ENCODE data around the gene ERC2.

The ERC2 gene

DNA sequence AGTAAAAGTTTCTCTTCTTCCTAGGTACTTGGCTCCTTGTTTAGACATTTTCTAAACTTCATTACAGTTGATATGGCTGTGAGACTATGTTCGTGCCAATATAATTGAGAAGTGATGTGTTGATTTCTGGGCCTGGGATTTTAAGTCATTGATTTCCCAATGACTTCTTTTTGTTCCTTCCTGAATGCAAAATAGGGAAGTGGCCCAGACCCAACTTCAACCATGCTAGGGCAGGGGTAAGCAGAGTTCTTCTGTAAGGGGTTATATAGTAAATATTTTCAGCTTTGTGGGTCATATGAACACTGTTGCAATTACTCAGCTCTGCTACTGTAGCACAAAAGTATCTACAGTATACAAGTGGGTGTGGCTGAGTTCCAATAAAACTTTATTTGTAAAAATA is 661.1 kb downstream of the ERC2 start:
- DNase-seq, result no peak

DNA sequence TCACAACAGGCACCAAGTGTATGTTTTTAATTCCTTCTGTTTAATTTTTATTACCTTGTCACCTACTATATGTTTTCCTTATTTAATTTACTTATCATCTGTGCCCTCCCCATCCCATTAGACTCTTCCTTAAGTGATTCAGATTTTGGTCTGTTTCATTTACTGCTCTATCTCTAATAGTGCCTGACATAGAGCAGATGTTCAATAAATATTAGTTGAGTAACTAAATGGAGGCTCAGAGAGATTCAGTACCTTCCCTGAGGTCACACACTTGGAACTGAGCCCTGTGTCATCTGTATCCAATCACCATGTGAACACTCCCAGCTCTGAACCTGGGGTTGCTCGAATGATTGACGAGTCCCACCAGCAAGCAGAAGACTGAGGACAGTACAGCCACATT is 663.1 kb downstream of the ERC2 start:
- no peak for DNase-seq

DNA sequence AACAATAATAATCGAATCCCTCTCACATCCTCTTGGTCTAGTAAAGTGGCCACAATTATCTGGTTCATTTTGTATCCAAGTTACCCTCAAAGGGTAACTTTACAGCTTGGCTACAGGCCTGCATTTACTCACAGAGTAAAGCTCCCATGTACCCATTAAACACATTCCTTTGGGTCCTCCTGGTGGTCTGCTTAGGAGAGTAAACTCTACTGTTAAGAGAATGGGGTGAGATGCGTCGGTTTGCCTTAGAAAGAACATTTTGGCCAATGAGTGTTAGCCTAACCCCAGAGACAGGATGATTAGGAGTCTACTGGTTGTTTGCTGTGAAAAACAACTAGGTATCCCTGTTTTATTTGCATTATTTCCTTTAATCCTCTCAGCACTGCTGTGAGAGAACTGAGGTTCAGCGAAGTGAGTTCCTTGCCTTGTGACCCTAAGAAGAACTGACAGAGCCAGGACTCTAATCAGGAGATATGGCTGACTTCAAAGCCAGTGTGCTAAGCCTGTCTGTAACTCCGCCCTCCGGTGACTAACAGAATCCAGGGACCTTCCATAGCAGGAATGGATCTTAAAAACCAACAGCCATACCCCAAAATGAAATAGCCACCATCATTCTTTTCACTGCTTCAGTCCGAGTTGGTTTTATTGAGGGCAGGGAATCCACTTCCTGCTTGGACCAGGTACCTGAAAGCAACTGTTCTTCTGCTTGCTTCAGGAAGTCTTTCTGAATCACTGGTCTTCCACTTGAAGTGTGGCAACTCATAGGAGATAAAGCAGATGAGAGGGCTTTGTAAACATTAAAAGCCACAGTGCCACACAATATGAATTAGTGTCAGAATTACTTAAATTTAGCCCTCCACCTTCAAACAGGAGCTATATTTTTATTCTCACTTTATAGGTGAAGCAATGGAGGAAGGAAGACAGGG is 663.8 kb downstream of the ERC2 start:
- DNase-seq, result no peak

DNA sequence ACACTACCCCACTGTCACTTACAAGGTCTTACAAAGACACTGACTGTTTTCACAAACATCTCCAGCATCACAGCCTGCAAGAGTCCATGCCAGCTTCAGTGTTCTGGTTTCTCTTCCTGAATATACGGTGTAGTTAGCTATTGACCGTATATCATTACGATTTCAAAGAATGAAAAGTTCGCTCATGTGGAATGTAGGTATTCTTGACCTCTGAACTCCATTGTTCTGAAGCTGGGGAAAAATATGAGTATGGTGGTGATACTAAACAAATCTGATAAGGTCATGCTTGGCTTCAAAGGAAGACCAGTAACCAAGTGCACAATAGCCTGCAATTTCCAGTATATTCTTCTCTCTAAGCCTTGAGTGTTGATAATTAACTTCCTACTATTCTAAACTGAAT is 665.5 kb downstream of the ERC2 start:
- no peak for DNase-seq

DNA sequence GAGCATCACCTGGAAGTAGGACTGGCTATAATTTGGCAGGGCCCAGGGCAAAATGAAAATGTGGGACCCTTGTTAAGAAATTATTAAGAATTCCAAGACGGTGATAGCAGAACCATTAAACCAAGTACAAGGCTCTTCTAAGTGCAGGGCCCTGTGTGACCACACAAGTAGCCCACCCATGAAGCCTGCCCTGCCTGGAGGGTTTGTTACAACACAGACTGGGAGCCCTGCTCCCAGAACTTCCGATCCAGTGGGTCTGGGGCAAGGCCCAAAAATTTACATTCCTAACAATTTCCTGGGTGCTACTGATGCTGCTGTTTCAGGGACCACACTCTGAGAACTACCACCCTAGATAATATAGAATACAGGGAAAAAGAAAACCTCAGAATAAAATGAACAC is 666.6 kb downstream of the ERC2 start:
- no peak for DNase-seq

DNA sequence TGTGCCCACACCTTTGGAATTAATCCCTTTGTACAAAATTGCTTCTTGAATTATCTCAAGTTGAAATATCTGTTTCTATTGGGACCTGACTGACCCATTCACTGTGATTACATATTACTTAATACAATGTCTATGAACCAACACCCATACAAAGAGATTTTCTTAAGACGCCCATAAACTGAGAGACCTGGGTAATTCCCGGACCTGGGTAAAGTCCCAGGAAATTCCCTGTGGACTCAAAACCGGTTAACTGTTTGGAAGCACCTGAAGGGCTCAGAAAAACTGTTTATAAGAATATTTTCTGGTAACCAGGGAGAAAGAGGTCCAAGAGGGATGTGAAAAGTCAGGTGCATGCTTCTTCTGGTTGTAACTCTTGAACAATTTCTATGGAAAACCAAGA is 667.2 kb downstream of the ERC2 start:
- no peak for DNase-seq

DNA sequence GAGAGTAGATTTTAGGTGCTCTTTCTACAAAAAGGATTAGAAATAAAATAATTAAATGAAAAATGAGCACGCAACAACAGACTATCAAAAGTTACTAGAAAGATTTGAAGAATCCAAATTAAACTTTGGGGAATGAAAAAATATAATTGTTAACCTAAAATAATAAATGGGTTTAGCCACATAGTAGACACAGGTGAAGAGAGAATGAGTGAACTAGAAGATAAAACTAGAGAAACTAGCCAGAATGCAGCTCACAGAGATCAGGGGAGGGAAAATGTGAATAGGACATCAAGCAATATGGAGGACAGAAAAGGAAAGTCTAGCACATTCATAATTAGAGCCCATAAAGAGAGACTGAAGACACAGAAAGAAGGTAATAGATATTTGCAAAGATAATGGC is 670.5 kb downstream of the ERC2 start:
- no peak for DNase-seq

DNA sequence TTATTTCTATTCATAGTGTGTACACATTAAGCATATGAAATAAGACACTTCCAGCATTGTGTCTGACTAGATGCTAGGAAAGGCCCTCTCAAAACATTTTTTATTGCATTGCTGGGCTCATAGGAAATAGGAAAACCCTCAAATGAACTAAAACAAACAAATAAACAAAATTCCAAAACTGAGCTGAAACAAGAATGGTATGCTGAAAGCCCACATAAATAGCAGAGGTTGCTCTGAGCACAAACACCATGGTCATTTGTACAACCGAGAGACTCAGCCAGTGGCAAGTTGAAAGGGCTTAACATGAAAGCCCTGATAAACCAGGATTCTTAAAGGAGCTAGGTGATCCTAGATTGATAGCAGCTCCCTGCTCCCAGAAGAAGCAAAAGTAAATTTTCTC is 671.2 kb downstream of the ERC2 start:
- DNase-seq, result no peak

DNA sequence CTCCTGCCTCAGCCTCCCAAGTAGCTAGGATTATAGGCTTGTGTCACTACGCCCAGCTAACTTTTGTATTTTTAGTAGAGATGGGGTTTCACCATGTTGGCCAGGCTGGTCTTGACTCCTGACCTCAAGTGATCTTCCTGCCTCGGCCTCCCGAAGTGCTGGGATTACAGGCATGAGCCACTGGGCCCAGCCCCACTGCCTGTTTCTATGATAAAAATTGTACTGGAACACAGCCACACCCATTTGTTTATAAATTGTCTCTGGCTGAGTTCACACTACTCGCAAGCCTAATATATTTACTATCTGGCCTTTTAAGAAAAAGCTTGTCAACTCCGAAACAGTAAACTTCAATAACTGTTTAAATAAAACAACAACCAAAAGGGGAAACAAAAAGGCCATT is 671.7 kb downstream of the ERC2 start:
- DNase-seq, result no peak

DNA sequence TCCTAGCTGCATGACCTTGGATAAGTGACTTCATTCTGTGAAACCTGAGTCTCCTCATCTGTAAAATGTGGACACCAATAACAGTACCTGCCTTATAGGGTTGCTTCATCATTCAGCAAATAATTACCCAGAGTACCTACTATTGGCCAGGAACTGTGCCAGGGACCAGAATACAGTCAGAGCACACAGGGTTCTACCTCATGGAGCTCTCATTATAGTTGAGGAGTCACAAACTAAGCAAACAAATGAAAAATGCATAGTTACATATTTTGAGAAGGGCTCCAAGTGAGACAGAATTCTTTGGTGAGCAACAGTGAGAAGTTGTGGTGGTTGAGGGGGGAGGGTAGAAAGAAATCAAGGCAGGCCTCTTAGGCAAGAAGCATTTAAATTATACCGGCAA is 672.5 kb downstream of the ERC2 start:
- no peak for DNase-seq

DNA sequence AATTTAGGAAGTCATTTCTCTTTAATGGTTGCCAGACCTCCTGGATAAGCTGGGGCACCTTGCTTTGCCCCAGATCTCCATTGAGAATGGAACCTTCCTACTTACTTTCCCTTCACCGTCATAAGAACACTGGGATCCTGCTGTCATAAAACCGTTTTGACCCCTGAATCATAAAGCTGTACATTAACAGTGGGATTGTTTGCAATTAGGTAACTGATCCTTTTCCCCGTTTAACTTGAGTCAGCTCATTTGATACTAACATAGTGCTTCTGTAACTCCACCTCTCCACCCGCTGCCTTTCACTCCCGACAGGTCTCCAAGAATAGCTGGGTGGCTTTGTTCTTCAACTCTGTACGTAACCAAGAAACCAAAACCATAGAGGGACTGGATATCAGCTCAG is 673.0 kb downstream of the ERC2 start:
- DNase-seq, result no peak

DNA sequence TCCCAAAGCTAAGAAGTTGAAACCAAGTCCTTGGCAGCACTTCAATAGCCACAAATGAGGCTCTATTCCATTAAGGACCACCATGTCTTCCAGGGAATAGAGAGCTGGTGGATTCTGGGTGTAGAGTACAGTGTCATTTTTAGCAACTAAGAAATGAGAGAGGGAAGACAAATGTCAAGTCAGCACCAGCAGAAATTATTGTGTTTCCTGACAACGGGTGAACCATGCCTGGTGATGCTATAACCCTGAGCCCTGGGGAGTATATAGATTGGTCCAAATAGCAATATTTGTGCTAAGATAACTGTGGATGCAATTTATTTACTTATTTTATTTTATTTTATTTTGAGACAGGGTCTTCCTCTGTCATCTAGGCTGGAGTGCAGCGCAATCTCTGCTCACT is 675.5 kb downstream of the ERC2 start:
- no peak for DNase-seq

DNA sequence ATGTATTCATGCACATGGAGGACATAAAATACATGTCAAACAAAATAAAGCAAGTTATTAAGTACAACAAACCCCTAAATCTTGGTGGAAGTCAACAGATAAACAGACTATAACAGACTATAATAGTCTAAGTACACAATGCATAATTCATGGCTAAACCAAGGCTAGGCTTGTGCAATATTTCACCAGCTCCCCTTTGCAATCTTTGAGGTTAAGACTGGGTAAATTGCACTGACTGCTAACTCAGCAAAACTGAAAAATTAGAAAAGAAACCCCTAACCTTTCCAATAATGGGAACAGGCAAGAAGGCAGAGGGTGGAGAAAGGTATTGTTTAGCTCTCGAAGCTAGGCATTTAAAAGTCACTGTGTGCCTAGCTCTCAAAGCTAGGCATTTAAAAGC is 676.3 kb downstream of the ERC2 start:
- no peak for DNase-seq

DNA sequence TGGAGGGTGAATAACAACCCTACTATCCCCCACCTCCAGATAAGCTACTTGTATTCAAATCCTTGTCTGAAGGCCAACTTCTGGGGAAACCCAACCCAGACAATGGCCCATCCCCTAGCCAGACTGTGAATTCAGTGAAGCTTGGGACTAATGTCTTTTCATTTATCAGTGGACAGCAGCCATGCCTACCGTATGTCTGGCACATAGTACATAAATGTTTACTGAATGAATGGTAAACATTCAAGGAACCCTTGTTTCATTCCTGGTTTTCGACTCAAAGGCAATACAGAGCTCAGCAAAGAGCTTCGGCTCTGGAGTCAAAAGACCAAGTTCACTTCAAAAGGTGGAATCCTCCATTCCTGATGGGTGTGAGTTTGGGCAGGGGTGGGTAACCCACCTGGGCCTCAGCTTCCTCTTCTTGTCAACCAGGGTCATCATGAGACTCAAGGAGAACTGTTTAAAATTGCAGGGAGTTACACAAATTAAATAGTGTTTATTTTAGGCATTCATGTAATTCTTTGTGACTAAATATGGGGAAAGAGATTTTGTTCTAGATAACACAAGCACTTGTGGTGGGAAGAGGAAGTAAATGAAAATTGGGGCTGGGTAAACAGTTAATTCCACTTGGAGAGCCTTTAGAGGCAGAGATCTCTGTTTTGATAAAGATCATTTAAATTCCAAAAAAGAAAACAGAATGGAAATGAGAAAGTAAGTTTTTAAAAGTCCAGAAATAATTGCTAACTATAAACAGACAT is 677.5 kb downstream of the ERC2 start:
- DNase-seq, result no peak

DNA sequence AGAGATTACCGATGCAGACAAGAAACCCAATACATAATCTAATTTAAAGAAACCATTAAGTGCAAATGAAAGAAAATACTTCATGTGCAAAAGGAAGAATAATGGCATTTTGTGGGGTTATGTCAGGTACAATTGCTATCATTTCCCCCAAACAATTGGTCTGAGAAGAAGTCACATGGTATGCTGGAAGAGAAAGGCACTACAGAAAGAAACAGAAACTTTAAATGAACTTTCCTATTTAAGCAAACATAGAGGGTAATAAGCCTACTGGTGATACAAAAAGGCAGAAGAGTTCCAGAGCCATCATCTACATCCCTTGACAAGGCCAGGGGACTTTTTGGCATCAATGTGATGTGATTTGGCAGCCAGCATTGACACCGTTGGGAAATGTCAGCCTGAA is 678.8 kb downstream of the ERC2 start:
- no peak for DNase-seq

DNA sequence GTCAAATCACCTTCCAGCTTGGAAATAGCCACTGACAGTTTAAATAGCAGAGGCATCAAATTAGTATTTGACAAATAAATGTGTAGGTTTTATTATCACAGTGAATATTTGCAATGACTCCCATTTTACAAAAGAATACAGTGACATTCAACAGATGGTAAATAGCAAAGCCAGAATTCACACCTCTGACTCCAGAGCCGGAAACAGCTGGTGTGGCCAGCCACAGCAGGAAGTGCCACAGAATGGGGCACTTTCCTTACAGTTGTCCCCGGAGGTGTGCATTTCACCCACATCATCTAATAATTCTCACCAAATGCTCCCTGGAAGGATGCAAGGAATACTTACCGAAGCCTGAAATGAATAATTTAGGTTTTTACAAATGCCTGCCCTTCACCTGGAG is 685.5 kb downstream of the ERC2 start:
- no peak for DNase-seq

DNA sequence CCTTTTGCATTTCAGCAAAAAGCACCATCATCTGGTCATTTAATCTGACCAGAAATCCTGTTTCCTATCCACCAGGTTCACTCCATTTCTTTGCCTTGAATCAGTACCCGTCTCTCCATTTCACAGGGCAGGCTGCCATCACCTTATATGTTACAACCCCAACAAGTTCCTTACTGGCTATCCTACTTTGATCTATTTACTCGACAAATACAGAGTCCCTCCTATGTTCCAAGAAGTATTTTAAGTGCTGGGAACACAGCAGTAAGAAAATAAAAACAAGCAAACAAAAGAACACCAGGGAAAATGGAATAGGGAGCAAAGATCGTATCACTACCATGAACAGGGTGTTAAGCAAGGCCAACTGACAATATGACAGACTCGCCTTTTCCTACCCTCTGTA is 685.9 kb downstream of the ERC2 start:
- no peak for DNase-seq

DNA sequence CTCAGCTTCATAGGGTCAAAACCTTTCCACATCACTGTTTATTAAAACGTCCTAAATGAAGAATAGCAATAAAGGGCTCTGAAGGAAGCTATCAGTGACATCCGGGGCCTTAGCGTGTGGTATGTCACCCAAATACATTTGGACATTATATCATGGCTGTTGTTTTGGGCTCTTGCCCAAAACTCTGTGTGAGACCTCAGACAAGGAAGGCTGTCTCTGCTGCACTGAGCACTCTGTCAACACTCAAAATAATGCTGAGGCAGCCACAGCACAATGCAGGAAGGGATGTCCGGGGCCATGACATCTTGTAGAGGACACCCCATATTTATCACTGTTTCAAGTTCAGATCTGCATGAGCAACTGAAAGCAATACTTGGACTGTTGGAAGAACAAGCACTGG is 687.4 kb downstream of the ERC2 start:
- no peak for DNase-seq

DNA sequence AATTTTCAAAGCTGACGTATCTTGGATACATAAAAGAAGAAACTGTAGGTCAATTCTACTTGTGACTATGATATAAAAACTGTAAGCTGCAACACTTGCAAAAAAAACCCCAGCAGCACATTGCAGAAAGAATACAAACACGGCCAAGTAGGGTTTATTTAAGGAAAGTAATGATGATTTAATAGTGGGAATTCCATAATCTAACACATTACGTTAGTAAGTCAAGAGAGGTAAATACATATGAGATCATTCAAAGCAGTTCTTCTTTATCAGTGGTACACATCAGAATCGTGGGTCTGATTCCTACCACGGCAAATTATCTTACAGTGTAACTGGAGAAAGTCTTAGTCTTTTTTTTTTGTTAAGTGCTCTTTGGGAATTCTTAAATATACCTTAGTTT is 688.7 kb downstream of the ERC2 start:
- DNase-seq, result no peak

DNA sequence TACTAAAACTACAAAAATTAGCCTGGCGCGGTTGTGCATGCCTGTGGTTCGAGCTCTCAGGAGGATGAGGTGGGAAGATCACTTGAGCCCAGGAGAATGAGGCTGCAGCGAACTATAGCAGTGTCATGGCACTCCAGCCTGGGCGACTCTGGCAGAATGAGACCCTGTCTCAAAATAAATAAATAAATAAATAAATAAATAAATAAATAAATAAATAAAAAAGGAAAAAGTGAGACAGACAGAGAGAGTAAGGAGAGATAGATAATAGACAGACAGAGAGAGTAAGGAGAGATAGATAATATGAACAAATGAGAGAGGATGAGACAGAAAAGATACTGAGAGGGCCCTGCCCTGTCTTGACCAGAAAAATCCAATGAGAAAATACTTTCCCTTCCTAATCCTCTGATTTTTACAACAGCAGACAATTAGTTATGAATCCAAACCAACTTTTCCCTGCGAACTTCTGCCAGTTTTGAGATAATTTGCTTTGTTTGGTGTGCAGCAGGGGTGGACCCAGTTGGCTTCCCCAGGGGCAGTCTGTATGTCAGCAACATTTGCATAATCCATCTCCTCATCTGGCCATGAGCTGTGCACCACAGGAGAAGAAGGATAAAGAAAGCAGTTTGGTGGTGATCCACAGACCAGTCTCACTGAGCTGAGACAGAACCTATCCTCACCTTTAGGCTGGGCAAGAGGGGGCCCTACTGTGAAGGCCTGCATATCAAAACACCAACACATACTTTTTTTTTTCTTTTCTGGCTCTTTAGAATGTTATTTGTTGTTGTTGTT is 692.7 kb downstream of the ERC2 start:
- DNase-seq, result no peak

DNA sequence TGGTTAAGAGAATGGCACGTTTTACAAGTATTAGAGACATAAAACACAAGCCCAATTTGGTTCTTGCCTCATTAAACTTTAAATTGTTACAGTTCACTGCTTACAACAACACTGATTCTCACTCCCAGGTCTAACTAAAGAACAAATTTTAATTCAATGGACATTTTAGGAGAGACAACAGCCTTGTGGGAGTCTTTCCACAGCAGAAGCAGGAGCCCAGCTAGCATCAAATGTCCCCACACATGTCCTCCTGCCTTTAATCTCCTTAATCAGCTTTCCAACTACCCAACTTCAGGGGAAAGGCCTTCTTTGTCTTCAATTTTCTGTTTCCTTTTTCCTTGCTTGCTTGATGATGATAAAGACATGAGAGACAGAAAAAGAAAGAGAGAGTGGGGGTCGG is 693.4 kb downstream of the ERC2 start:
- DNase-seq, result no peak

DNA sequence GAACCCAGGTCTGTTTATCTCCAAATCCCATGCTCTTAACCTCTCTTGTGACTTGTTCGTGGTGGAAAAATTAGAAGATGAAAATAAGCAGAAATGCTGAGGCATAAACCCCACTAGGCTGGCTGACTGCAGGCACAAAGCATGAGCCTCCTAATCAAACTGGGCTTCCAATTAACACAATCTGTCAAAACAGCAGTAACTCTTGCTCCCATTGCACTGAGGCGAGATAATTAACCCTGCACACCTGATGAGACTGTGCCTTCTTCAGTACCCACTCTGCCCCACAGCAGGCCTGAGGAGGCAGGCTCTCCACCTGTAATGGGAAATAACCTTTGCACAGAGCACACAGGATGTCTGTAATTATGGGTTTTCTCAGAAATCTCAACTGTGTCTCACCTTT is 696.8 kb downstream of the ERC2 start:
- DNase-seq, result no peak

DNA sequence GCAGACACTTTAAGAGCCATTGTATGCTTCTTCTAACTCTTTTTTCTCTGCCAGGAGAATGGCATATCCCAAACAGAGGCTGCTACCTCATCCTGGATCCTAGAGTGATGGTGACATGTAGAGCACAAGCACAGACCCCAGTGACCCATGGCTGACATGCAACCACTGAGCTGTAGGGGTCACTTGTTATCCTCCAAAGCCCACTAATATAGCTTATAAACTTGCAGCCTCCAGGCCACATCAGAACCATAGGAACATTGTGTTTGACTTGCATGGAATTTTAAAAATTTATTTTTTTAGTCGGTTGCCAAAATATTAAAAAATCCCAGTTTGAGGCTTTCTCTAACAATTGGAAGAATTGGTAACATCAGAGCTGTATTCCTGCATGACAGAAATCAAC is 698.2 kb downstream of the ERC2 start:
- no peak for DNase-seq

DNA sequence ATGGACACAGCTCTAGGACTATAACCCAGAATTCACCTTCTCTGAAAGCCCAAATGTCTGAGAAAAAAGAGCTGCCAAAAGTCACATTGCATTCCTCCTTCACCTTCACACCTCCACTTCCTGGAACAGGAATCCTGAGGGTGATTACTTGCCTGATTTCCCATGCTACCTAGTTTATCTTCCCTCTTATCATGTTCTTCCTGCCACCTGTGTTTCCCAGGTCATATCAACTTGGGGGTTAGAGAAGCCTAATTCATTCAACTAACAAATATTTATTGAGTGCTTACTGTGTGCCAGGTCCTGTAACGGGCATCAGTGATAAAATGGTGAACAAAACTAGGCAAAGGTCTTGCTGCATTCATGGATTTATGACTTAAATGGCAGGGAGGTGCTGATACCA is 701.5 kb downstream of the ERC2 start:
- DNase-seq, result no peak
